ENCODE results near the gene SLU7.

DNA sequence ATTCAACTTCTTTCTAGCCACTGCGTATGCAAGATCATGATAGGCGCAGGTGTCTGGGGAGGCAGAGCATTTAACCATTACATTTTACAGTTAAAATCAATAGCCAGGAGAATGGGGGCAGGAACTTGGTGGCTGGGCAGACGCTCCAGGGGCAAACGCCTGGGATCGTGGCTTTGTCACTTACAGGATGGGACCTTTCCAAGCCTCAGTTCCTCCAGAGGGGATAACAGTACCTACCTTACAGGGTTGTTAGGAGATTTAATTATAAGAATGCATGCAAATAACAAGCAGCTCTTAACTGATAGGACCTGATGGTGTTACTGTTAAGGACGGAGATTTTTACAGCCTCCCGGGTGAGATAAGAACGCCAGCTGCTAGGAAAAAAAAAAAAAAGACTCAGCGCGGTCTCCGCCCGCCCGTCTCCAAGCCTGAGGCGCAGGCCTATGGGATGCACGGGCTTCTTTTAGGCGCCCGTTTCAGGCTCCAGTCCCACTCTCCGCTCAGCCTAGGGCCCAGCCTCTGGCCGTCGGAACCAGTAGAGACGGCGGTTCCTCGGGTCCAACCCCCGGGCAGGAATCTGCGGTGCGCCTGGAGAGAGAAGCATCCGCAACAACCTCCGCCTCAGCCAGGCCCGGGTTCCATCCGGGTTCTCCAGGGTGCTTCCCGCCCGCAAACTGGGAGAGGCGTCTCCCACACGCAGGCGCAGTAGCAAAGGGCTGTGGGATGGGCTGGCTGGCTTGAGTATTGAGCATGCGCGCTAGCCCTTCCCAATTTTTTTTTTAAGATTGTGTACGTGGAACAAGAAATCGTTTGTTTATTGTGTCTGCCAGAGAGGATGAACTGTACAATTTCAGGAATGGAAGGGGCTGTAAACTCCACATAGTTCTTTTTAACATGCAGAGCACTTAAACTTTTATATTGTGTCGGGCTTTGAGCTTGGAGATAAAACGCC is 19.2 kb downstream of the SLU7 start, which contains the start of gene FAM200C:
- TF ChIP-seq, protein P1, sequence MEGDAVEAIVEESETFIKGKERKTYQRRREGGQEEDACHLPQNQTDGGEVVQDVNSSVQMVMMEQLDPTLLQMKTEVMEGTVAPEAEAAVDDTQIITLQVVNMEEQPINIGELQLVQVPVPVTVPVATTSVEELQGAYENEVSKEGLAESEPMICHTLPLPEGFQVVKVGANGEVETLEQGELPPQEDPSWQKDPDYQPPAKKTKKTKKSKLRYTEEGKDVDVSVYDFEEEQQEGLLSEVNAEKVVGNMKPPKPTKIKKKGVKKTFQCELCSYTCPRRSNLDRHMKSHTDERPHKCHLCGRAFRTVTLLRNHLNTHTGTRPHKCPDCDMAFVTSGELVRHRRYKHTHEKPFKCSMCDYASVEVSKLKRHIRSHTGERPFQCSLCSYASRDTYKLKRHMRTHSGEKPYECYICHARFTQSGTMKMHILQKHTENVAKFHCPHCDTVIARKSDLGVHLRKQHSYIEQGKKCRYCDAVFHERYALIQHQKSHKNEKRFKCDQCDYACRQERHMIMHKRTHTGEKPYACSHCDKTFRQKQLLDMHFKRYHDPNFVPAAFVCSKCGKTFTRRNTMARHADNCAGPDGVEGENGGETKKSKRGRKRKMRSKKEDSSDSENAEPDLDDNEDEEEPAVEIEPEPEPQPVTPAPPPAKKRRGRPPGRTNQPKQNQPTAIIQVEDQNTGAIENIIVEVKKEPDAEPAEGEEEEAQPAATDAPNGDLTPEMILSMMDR (IDR thresholded peaks at IDR 0.05): no peak
- peak; percentile 87 to 95 for TF ChIP-seq POLR2A (IDR thresholded peaks at IDR 0.05)
